GM23338 (cell line): Measurements from ENCODE around the gene OSBPL10. TPM values are rescaled to one million over a fixed set of nuclear protein-coding genes. Genes with fewer than 3 reads are reported as not detected.

Experiments used
- ATAC-seq: fragments of 200-7000 bp; cut with Tn5 transposase; 3 replicates; pipeline ENCODE4 v1.9.1; 2020
- DNase-seq: peaks from one replicate; pipeline ENCODE4 v3.0.0-alpha.2; 2015; ENCODE audit warnings: low spot score
- H2AFZ ChIP-seq: fragments of 200-600 bp; sonication (generic); 2 replicates; pipeline ENCODE4 v1.8.0; 2016; ENCODE audit warnings: antibody characterized with exemption, mild to moderate bottlenecking, moderate library complexity
- H3F3A ChIP-seq: fragments of 200-600 bp; sonication (generic); replicated peaks from 2 replicates; pipeline ENCODE4 v1.8.0; 2017; ENCODE audit warnings: antibody characterized with exemption, mixed run types, low read depth
- H3K27ac ChIP-seq: fragments of 200-600 bp; sonication (generic); 2 replicates; pipeline ENCODE4 v1.6.1; 2016; ENCODE audit warnings: low read depth
- H3K27me3 ChIP-seq: fragments of 200-600 bp; sonication (generic); 2 replicates; pipeline ENCODE4 v1.8.0; 2016; ENCODE audit warnings: mild to moderate bottlenecking, mixed run types, moderate library complexity; ENCODE audit not compliant: insufficient read depth
- H3K36me3 ChIP-seq: fragments of 200-600 bp; sonication (generic); 2 replicates; pipeline ENCODE4 v1.8.0; 2016; ENCODE audit warnings: mild to moderate bottlenecking; ENCODE audit not compliant: insufficient read depth
- H3K4me1 ChIP-seq: fragments of 200-600 bp; sonication (generic); 2 replicates; pipeline ENCODE4 v1.8.0; 2016; ENCODE audit warnings: mild to moderate bottlenecking, moderate library complexity; ENCODE audit not compliant: insufficient read depth
- H3K4me2 ChIP-seq: fragments of 200-600 bp; sonication (generic); 2 replicates; pipeline ENCODE4 v1.7.1; 2017; ENCODE audit warnings: mixed run types
- H3K4me3 ChIP-seq: fragments of 200-600 bp; sonication (generic); 2 replicates; pipeline ENCODE4 v1.6.1; 2016; ENCODE audit warnings: mixed run types
- H3K79me2 ChIP-seq: fragments of 200-600 bp; sonication (generic); replicated peaks from 2 replicates; pipeline ENCODE4 v1.8.0; 2017; ENCODE audit warnings: mild to moderate bottlenecking; ENCODE audit not compliant: insufficient read depth
- H3K9me2 ChIP-seq: fragments of 200-600 bp; sonication (generic); 2 replicates; pipeline ENCODE4 v1.8.0; 2017; ENCODE audit not compliant: insufficient read depth
- H4K20me1 ChIP-seq: fragments of 200-600 bp; sonication (generic); replicated peaks from 2 replicates; pipeline ENCODE4 v1.8.0; 2017; ENCODE audit warnings: mild to moderate bottlenecking; ENCODE audit not compliant: insufficient read depth
- H3K27ac Mint-ChIP-seq: 2 replicates; pipeline ENCODE4 v1.8.0; 2020; ENCODE audit warnings: inconsistent platforms, mild to moderate bottlenecking, moderate library complexity, mixed read lengths
- H3K27me3 Mint-ChIP-seq: 3 replicates; pipeline ENCODE4 v1.8.0; 2022; ENCODE audit warnings: low read depth, mild to moderate bottlenecking, moderate library complexity, mixed read lengths, inconsistent platforms; ENCODE audit not compliant: insufficient read depth, poor library complexity
- H3K36me3 Mint-ChIP-seq: 3 replicates; pipeline ENCODE4 v1.8.0; 2021; ENCODE audit warnings: low read depth, mild to moderate bottlenecking, inconsistent platforms, moderate library complexity, mixed read lengths
- H3K4me1 Mint-ChIP-seq: 3 replicates; pipeline ENCODE4 v1.8.0; 2020; ENCODE audit warnings: mild to moderate bottlenecking, inconsistent platforms, mixed read lengths
- H3K4me3 Mint-ChIP-seq: 3 replicates; pipeline ENCODE4 v1.8.0; 2021; ENCODE audit warnings: moderate library complexity, mild to moderate bottlenecking, inconsistent platforms, mixed read lengths
- H3K9me3 Mint-ChIP-seq: 3 replicates; pipeline ENCODE4 v1.8.0; 2020; ENCODE audit warnings: moderate library complexity, mild to moderate bottlenecking, inconsistent platforms, mixed read lengths
- CREB1 ChIP-seq: fragments of 250-450 bp; sonication (Bioruptor Pico); IDR thresholded peaks from 2 replicates; pipeline ENCODE4 v1.5.0; 2020; ENCODE audit warnings: low read depth, mild to moderate bottlenecking, moderate library complexity
- EZH2 ChIP-seq: fragments of 200-600 bp; sonication (generic); IDR thresholded peaks from one replicate; pipeline ENCODE4 v1.8.0; 2017; ENCODE audit warnings: antibody characterized with exemption, mild to moderate bottlenecking, low read depth; ENCODE audit not compliant: unreplicated experiment
- EZH2phosphoT487 ChIP-seq: fragments of 200-600 bp; sonication (generic); IDR thresholded peaks from one replicate; pipeline ENCODE4 v1.8.1; 2018; ENCODE audit warnings: antibody characterized with exemption; ENCODE audit not compliant: unreplicated experiment
- NANOG ChIP-seq: IDR thresholded peaks from 2 replicates; pipeline ENCODE4 v1.6.1; 2016; ENCODE audit warnings: antibody characterized with exemption, borderline replicate concordance
- STAT1 ChIP-seq: IDR thresholded peaks from one replicate; pipeline ENCODE4 v1.6.1; 2016; ENCODE audit warnings: antibody characterized with exemption; ENCODE audit not compliant: unreplicated experiment
- polyA plus RNA-seq: library from polyadenylated mRNA; unstranded; fragments of >200 nt; fragmentation: Nextera tagmentation; extraction: Ambion mirVana; gene quantifications from 2 replicates; pipeline ENCODE4 v1.2.1, GENCODE V29; 2016
- total RNA-seq: library from RNA; depleted of rRNA; stranded (reverse); fragments of >200 nt; shearing (Covaris generic); gene quantifications from 2 replicates; pipeline ENCODE4 v1.2.3, GENCODE V29; 2014
- TF ChIP-seq, protein P1 (sequence below): fragments of 250-450 bp; sonication (Bioruptor Pico); IDR thresholded peaks from 2 replicates; pipeline ENCODE4 v1.5.0; 2020; ENCODE audit warnings: mild to moderate bottlenecking, moderate library complexity
- TF ChIP-seq, protein P2 (sequence below), 2 experiments: fragments of 200-600 bp in 1 of 2; sonication (generic) in 1 of 2; conservative IDR thresholded peaks; 2 replicates each; pipeline versions ENCODE4 v1.5.1 to v1.6.1; 2016 to 2017; ENCODE audit warnings: antibody characterized with exemption in 2 of 2, low read depth in 2 of 2, mild to moderate bottlenecking in 2 of 2, moderate library complexity in 1 of 2

OSBPL10 gene
- total and polyA plus RNA-seq, 2 experiments from 2014 or later: 23.8 to 149 TPM

DNA sequence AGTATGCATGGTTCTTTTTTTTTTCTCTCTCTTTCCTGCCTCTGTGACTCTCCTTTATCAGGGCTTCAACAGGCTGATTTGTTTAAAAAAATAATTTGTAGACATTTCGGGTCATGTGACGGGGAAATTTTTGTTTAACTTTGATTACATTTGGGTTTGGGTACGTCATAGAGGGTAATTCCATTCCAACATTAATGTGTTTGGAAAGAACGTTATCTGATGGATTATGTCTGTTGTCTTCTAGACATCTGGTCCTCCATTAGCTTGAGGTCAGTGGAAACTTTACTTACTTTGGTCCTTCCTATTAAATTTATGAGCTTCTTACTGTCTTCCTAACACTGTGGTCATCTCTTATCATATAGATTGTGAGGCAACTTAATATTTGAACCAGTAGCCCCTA lies 367.4 kb downstream of the OSBPL10 start (continued):
- TF ChIP-seq, protein P1, sequence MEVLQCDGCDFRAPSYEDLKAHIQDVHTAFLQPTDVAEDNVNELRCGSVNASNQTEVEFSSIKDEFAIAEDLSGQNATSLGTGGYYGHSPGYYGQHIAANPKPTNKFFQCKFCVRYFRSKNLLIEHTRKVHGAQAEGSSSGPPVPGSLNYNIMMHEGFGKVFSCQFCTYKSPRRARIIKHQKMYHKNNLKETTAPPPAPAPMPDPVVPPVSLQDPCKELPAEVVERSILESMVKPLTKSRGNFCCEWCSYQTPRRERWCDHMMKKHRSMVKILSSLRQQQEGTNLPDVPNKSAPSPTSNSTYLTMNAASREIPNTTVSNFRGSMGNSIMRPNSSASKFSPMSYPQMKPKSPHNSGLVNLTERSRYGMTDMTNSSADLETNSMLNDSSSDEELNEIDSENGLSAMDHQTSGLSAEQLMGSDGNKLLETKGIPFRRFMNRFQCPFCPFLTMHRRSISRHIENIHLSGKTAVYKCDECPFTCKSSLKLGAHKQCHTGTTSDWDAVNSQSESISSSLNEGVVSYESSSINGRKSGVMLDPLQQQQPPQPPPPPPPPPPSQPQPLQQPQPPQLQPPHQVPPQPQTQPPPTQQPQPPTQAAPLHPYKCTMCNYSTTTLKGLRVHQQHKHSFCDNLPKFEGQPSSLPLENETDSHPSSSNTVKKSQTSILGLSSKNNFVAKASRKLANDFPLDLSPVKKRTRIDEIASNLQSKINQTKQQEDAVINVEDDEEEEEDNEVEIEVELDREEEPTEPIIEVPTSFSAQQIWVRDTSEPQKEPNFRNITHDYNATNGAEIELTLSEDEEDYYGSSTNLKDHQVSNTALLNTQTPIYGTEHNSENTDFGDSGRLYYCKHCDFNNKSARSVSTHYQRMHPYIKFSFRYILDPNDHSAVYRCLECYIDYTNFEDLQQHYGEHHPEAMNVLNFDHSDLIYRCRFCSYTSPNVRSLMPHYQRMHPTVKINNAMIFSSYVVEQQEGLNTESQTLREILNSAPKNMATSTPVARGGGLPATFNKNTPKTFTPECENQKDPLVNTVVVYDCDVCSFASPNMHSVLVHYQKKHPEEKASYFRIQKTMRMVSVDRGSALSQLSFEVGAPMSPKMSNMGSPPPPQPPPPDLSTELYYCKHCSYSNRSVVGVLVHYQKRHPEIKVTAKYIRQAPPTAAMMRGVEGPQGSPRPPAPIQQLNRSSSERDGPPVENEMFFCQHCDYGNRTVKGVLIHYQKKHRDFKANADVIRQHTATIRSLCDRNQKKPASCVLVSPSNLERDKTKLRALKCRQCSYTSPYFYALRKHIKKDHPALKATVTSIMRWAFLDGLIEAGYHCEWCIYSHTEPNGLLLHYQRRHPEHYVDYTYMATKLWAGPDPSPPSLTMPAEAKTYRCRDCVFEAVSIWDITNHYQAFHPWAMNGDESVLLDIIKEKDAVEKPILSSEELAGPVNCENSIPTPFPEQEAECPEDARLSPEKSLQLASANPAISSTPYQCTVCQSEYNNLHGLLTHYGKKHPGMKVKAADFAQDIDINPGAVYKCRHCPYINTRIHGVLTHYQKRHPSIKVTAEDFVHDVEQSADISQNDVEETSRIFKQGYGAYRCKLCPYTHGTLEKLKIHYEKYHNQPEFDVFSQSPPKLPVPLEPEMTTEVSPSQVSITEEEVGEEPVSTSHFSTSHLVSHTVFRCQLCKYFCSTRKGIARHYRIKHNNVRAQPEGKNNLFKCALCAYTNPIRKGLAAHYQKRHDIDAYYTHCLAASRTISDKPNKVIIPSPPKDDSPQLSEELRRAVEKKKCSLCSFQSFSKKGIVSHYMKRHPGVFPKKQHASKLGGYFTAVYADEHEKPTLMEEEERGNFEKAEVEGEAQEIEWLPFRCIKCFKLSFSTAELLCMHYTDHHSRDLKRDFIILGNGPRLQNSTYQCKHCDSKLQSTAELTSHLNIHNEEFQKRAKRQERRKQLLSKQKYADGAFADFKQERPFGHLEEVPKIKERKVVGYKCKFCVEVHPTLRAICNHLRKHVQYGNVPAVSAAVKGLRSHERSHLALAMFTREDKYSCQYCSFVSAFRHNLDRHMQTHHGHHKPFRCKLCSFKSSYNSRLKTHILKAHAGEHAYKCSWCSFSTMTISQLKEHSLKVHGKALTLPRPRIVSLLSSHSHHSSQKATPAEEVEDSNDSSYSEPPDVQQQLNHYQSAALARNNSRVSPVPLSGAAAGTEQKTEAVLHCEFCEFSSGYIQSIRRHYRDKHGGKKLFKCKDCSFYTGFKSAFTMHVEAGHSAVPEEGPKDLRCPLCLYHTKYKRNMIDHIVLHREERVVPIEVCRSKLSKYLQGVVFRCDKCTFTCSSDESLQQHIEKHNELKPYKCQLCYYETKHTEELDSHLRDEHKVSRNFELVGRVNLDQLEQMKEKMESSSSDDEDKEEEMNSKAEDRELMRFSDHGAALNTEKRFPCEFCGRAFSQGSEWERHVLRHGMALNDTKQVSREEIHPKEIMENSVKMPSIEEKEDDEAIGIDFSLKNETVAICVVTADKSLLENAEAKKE (CRISPR knock-in tag): no peak
- no peak for TF ChIP-seq CREB1 (CRISPR knock-in tag)
- TF ChIP-seq, protein P2, sequence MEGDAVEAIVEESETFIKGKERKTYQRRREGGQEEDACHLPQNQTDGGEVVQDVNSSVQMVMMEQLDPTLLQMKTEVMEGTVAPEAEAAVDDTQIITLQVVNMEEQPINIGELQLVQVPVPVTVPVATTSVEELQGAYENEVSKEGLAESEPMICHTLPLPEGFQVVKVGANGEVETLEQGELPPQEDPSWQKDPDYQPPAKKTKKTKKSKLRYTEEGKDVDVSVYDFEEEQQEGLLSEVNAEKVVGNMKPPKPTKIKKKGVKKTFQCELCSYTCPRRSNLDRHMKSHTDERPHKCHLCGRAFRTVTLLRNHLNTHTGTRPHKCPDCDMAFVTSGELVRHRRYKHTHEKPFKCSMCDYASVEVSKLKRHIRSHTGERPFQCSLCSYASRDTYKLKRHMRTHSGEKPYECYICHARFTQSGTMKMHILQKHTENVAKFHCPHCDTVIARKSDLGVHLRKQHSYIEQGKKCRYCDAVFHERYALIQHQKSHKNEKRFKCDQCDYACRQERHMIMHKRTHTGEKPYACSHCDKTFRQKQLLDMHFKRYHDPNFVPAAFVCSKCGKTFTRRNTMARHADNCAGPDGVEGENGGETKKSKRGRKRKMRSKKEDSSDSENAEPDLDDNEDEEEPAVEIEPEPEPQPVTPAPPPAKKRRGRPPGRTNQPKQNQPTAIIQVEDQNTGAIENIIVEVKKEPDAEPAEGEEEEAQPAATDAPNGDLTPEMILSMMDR (conservative IDR thresholded peaks at IDR 0.05; ENCODE audit: low read depth in 2 of 2): no peak

DNA sequence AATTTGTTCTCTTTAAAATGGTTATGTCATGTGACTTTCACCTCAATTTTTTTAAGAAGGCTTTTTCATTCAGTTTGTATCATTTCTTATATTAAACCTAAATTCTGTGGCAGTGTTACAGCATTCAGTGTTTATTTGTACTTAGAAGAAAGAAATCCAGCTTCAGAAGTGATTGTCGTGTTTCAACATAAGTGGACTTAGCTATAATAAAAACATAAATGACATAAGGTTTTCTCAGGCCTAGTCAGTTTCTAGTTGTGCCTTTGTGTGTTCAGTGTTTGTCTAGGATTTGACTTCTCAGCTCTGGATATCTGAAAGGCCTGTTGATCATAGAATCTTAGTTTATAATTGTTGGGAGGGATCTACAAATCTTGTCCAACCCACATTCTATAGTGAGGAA lies 367.9 kb downstream of the OSBPL10 start:
- no peaks in the 10 kb centered on the region for H3K9me2 ChIP-seq
- H3K4me3 Mint-ChIP-seq: no peak overlapping the region
- H3K4me1 Mint-ChIP-seq: peaks cover 31% of the 10 kb centered on the region
- H3K79me2 ChIP-seq: peaks cover 48% of the 10 kb centered on the region
- no peak overlapping the region for H3K27ac ChIP-seq
- H4K20me1 ChIP-seq: no peaks in the 10 kb centered on the region
- H3K36me3 Mint-ChIP-seq: peaks cover 3% of the 10 kb centered on the region; the same call in 1 of the 3 replicates
- peaks cover 25% of the 10 kb centered on the region for H3K4me1 ChIP-seq
- H3K27me3 Mint-ChIP-seq: peaks cover 7% of the 10 kb centered on the region
- no peak overlapping the region for H3K4me2 ChIP-seq
- H3K9me3 Mint-ChIP-seq: no peaks in the 10 kb centered on the region
- H2AFZ ChIP-seq: no peak overlapping the region
- no peaks in the 10 kb centered on the region for H3F3A ChIP-seq
- no peaks in the 10 kb centered on the region for H3K27me3 ChIP-seq
- H3K4me3 ChIP-seq: no peak overlapping the region
- ATAC-seq (no peak), DNase-seq (no peak)
- H3K36me3 ChIP-seq: no peaks in the 10 kb centered on the region
- no peak overlapping the region; the same call in 1 of the 2 replicates for H3K27ac Mint-ChIP-seq
- TF ChIP-seq, protein P1 (CRISPR knock-in tag): no peak
- TF ChIP-seq EZH2 (no peak), EZH2phosphoT487 (no peak), STAT1 (no peak), NANOG (no peak)
